A204.1 (cell line): ENCODE data around the gene AP4S1.
"Not testable (repeated sequence)": the region's sequence is repeated elsewhere in the genome, so short reads cannot be mapped to it uniquely, and the experiment has no call there.

Experiments
- FAIRE-seq: peaks from 2 replicates; lab custom pipeline; 2012; peaks lifted over from hg19 to GRCh38; lab: Jason Lieb, UNC

Gene AP4S1

DNA sequence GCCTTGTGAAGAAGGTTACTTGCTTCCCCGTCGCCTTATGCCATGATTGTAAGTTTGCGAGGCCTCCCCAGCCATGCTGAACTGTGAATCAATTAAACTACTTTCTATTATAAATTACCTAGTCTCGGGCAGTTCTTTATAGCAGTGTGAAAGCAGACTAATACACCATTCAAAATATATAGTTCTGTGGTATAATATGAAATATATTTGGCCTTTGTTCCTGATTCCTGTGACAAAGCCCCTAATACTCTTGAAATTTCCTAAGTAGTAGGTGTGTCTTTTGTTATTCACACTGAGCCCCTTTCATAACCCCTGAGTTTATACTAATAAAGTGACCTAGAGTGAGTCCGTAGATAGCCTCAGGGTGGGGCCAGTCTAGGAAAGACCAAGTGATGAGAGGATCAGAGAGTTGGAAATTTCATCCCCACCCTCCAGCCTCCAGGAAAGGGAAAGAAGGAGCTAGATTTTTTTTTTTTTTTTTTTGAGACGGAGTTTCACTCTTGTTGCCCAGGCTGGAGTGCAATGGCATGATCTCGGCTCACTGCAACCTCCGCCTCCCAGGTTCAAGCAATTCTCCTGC lies 20.1 kb downstream of the AP4S1 start:
- FAIRE-seq: no peak

GRCh38 chr14:31047503-31047902 lies 22.1 kb downstream of the AP4S1 start:
- FAIRE-seq: no peak

- FAIRE-seq: no peak
These were observed 25.6 kb downstream of the AP4S1 start for GRCh38 chr14:31051023-31051422.

GRCh38 chr14:31051511-31051910 lies 26.1 kb downstream of the AP4S1 start:
- no peak for FAIRE-seq

DNA sequence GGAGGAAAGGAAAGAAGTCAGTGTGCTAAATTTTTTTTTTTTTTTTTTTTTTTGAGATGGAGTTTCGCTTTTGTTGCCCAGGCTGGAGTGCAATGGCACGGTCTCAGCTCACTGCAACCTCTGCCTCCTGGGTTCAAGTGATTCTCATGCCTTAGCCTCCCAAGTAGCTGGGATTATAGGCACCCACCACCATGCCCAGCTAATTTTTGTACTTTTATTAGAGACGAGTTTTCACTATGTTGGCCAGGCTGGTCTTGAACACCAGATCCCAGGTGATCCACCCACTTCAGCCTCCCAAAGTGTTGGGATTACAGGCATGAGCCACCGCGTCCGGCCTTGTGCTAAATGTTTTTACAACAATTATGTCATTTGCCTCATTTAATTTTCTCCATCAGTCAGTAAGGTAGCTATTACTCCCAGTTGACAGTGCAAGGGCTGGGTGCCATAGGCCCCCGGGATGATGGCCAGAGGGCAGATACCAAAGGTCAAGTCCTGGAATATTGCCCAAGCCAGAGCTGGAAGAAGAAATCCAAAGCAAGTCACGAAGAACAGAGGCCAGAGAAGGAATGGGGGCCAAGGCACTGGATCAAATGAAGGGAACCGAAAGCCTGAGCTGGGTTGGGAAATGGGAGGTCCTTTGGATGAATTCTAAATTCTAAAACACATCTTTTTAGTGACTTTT lies 27.6 kb downstream of the AP4S1 start:
- FAIRE-seq: not testable (repeated sequence)

DNA sequence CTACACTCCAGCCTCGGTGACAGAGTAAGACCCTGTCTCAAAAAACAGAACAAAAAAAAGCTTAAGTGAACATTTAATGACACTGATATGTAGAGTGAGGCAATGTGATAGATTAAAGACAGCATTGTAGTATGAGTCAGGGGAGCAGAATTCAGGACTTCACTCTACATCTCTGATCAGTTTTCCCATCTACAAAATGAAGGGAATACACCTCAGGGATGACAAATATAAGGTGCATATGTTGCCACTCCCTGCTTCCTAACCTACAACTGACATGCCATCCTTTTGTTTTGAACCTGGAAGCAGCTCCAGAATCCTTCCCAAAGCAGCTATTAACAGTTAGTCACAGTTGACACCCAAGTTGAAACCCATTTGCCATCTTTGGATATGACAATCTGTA lies 31.6 kb downstream of the AP4S1 start:
- no peak for FAIRE-seq

DNA sequence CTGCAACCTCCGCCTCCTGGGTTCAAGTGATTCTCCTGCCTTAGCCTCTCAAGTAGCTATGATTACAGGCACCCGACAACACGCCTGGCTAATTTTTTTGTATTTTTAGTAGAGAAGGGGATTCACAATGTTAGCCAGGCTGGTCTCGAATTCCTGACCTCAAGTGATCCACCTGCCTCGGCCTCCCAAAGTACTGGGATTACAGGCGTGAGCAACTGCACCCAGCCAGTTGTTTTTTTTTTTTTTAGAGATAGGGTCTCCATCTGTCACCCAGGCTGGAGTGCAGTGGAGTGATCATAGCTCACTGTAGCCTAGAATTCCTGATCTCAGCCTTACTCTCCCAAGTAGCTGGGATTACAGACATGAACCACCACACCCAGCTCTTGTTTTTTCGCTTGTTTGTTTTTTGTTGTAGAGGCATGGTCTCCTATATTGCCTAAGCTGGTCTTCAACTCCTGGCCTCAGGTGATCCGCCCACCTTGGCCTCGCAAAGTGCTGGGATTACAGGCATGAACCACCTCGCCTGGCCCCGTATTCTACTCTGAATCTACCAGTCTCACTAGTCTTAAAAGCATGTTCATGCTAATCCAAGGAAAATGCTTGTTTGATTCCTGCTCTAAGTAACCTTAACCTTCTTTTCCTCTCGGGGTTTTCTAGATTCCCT lies 32.4 kb downstream of the AP4S1 start:
- FAIRE-seq: no peak

DNA sequence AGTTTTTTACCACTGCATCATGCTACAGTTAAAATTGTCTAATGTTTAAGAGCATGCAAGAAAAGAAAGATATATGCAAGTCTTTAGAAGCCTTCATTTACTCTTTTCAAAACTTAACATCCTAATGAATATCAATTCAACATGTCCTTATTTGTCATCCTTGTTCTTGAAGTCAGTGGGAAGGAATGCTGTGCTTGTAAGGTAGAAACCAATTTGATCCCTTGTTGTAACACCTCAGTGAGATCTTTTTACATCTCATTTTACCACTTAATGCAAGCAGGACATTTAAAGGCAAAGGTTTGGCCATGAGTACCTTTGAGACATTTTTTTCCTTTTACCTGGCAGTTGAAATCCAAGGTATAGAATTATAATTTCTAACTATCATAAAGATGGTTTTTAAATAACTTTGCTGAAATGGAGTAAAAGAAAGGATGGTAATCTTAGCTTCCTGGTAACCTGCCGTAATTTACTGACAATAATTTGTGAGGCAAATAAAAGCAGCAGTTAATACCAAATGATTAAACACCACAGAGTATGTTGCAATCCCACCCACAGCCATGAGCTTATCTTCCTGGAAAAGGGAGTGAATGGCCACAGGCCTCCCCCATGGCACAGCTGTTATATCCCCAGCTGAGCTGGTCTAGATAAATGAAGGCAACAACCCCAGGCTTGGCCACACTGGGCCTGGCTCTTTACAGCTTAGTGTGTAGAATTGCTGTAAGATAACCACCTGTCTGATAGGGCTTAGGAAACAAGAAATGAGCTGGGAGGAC lies 33.9 kb downstream of the AP4S1 start:
- FAIRE-seq: no peak

GRCh38 chr14:31060253-31060875 lies 34.9 kb downstream of the AP4S1 start:
- no peak for FAIRE-seq

- FAIRE-seq: not testable (repeated sequence)
These were observed 37.5 kb downstream of the AP4S1 start for GRCh38 chr14:31062908-31063307.

GRCh38 chr14:31068235-31068634 lies 42.8 kb downstream of the AP4S1 start:
- no peak for FAIRE-seq

DNA sequence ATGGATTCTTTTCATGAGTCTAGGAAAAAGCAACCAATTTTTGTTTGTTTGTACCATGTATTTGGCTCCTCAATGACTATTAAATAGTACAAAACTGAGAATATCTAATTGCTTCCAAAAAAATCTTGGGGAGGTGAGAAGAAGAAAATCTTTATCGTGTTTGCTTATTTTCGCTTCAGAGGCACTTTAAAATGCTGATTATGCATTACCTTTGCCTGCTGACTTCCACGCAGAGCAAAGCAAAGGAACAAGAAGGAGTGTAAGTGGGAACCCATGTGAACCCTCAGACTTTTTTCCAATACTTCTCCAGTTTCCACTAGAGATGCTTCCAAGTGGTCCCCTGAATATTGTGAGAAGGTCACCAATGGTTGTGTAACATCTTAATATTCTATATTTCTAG lies 43.9 kb downstream of the AP4S1 start:
- no peak for FAIRE-seq

DNA sequence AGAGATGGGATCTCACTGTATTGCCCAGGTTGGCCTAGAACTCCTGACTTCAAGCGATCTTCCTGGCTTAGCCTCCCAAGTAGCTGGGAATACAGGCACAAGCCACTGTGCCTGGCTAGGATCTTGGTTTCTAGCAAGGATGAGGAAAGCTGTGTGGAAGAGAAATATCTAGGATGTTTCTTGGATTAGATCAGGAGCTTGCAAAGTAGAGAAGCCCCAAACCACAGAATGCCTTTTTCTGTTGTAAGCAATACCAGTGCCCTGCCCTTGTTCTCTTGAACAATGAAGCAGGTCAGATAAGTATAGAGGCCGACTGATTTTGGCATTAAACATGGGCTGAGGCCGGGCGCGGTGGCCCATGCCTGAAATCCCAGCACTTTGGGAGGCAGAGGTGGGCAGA lies 45.0 kb downstream of the AP4S1 start:
- FAIRE-seq: no peak

DNA sequence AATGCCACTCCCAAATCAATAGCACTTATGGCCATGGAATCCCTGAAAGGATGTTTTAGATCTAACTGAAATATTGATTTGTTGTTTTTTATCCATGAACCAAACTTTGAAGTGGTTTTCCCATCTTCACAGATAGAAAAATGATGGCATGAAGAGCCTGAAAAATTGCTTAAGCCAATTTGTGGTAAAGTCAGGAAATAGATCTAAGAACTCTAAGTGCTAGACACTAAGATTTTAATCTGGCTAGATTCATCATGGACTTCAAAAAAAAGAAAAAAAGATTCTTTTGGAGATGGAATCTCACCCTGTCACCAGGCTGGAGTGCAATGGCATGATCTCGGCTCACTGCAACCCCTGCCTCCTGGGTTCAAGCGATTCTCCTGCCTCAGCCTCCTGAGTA lies 45.7 kb downstream of the AP4S1 start:
- FAIRE-seq: no peak

DNA sequence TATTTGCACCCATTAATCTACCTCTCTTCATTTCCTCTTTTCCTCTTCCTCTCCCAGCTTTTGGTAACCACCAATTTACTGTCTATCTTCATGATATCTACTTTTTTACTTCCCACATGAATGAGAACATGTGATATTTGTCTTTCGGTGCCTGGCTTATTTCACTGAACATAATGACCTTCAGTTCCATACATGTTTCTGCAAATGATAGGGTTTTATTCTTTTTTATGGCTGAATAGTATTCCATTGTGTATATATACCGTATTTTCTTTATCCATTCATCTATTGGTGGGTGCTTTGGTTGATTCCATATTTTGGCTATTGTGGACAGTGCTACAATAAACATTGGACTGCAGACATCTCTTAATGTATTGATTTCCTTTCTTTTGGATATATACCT lies 49.7 kb downstream of the AP4S1 start:
- FAIRE-seq: no peak

DNA sequence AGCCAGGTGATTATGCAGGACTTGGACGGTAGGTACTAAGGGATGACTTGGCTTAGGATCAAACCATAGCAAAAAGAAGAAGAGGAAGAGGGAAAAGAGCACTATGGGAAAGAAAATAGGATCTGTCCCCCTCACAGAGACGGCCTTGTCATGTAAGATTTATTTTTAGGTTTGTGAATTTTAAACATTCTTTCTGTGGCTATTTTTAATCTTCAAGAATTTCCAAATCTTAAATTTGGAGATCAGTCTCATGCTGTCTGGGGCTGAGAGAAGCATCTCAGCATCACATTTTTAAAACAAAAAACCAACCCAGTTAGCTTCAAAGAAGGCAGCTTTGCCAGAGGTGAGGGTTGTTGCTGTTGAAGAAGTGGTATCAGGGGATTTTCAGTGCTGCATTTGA lies 53.3 kb downstream of the AP4S1 start:
- no peak for FAIRE-seq

DNA sequence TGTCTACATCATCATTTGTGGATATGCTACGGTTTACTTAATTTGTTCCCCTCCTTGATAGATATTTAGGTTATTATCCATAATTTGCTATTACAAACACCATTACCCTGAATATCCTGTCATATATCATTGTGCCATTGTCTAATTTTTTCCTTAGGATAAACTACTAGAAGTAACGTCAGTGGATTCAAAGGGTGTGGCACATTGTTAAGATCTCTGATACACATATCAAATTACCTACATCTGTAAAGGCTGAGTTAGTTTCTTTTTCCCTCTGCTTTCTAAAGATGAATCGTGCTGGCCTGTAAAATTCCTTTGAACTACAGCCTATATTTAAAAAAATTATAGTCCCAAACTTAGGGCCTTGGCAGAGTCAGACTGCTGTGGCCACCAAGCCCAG lies 54.6 kb downstream of the AP4S1 start:
- no peak for FAIRE-seq

DNA sequence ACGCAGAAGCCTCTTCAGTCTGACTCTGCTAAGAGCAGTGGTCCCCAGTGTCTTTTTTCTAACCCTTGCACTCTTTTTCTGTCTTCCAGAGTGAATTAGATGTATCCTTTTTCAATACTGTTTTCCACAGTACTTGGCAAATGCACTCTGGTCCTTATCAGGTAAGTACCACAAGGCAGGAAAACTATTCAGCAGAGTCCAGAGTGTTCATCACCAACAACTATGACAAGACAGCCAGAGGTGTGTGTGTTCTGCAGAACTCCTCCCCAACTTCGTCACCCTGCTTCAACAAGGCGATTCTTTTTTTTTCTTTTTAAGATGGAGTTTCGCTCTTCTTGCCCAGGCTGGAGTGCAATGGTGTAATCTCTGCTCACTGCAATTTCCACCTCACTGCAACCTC lies 55.0 kb downstream of the AP4S1 start:
- no peak for FAIRE-seq

DNA sequence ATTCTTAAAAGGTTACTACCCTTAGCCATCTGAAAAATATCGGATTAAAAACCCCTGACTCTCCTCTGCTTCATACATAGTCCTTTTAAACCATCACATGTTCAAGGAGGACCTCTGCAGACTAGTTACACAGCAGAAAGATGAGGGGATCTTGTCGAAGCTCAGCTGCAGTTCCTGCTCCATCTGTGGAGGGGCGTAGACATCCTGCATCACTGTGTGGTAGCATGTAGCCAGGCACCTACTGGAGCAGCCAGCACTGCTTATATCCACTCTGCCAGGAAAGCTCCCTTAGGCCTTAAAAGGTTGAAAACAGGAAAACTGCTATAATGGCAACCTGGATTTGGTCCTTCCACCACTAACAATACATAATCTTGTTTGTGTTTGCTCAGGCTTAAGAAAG lies 58.3 kb downstream of the AP4S1 start:
- FAIRE-seq: no peak

DNA sequence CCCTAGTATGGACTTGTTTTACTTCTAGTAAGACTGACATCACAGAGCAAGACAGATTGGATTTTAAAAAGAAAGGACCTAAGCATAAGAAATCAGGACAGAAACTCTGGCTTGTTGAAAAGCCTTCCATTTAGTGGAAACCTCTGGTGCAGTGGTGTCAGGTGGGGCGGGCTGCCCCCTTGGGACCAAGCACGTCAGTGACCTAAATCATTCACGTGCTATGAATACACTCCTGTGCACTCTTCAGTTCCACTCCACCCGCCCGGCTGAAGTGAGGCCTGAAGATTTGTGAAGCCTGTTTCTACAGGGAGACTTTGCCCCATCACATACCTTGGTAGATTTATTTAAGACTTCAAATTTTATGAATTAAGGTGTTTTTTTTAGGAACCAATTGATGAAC lies 58.9 kb downstream of the AP4S1 start:
- FAIRE-seq: no peak

- no peak for FAIRE-seq
These were observed 59.6 kb downstream of the AP4S1 start for GRCh38 chr14:31085027-31085426.

DNA sequence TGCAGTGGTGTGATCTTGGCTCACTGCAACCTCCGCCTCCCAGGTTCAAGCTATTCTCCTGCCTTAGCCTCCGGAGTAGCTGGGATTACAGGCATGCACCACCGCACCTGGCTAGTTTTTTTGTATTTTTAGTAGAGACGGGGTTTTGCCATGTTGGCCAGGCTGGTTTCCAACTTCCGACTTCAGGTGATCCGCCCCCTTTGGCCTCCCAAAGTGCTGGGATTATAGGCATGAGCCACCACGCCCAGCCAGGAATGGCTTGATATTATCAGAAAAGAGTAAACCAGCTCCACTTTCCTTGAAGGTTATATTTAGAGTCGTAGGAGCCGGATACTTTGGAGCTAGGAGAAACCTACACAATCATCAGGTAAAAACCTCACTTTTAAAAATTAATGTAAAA lies 61.0 kb downstream of the AP4S1 start:
- not testable (repeated sequence) for FAIRE-seq
